ENCODE results near the gene FIBCD1. TPM values are rescaled to one million over a fixed set of nuclear protein-coding genes. Genes with fewer than 3 reads are reported as not detected.
"Not testable (repeated sequence)": the region's sequence is repeated elsewhere in the genome, so short reads cannot be mapped to it uniquely, and the experiment has no call there.

The FIBCD1 gene
- total RNA-seq, 1 donor, result not detected

DNA sequence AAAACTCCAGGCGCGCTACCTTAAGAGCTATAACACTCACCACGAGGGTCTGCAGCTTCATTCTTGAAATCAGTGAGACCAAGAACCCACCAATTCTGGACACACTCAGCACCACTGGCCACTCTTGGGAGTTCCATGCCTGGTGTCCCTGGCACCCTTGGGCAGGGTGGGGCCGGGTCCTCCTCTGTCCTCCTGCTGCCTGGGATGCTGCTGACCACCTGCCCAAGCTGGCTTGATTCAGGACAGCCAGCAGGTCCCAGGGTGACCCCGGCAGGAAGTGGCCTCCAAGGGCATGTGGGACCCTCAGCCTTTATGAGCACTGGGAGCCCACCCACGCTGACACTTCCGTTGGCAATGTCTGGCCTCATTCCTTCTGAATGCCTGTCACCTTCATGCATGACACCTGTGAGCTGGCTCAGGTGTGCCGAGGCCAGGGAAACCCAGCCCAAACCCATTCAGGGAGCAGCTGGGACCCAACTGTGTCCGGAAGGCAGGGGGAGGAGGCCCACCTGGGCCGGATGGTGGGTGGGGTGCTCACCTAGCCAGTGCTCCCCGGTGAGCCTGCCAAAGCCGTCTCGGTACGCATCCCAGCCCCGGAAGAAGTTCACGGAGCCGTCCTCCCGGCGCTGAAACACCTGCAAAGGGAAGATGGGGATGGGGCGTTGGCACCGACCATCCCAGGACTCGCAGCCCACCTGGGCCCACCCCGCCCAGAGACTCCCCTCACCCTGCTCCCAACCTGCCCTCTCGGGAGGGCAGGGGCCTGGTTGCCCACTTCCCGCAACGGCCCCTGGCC is 27.6 kb downstream of the FIBCD1 start:
- DNase-seq (ENCODE audit: low read depth in 2 of 3, low spot score in 2 of 3), result no peak

DNA sequence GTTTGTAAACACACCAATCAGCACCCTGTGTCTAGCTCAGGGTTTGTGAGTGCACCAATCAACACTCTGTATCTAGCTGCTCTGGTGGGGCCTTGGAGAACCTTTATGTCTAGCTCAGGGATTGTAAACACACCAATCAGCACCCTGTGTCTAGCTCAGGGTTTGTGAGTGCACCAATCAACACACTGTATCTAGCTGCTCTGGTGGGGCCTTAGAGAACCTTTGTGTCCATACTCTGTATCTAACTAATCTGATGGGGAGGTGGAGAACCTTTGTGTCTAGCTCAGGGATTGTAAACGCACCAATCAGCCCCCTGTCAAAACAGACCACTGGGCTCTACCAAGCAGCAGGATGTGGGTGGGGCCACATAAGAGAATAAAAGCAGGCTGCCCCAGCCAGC is 28.4 kb downstream of the FIBCD1 start:
- not testable (repeated sequence) for DNase-seq (ENCODE audit: low read depth in 2 of 3, low spot score in 2 of 3)

GRCh38 chr9:130910041-130910440 is 29.0 kb downstream of the FIBCD1 start:
- not testable (repeated sequence) for DNase-seq (ENCODE audit: low read depth in 2 of 3, low spot score in 2 of 3)

DNA sequence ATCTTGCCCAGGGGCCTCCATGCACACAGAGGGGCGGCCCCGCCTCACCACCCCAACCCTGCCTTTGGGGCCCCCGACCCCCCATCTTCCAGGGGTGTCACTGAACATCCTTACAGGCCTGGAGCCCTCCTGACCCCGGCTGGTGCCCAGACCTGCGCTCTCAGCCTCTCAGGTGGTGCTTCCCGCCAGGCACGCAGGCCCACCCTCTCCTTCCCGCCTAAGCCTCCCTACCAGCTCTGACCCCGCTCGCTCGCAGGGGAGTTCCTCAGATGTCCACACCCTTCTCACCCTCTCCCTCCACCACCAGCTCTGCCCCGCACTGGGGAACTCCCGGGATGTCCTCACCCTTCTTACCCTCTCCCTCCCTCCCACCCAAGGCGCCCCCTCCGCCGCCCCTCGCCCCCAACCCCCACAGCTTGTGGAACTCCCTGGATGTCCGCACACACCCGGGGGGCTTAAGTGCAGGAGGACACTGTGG is 30.1 kb downstream of the FIBCD1 start:
- DNase-seq (ENCODE audit: low read depth in 2 of 3, low spot score in 2 of 3), result no peak

- DNase-seq (ENCODE audit: low read depth in 2 of 3, low spot score in 2 of 3), result peak in 1 of 3 donors; percentile 43
Observed at GRCh38 chr9:130908146-130908877, 30.7 kb downstream of the FIBCD1 start.

- DNase-seq (ENCODE audit: low read depth in 2 of 3, low spot score in 2 of 3), result no peak
Observed at GRCh38 chr9:130906735-130907416, 32.2 kb downstream of the FIBCD1 start.

- DNase-seq (ENCODE audit: low read depth in 2 of 3, low spot score in 2 of 3), result no peak
Observed at GRCh38 chr9:130905902-130906734, 32.9 kb downstream of the FIBCD1 start.

DNA sequence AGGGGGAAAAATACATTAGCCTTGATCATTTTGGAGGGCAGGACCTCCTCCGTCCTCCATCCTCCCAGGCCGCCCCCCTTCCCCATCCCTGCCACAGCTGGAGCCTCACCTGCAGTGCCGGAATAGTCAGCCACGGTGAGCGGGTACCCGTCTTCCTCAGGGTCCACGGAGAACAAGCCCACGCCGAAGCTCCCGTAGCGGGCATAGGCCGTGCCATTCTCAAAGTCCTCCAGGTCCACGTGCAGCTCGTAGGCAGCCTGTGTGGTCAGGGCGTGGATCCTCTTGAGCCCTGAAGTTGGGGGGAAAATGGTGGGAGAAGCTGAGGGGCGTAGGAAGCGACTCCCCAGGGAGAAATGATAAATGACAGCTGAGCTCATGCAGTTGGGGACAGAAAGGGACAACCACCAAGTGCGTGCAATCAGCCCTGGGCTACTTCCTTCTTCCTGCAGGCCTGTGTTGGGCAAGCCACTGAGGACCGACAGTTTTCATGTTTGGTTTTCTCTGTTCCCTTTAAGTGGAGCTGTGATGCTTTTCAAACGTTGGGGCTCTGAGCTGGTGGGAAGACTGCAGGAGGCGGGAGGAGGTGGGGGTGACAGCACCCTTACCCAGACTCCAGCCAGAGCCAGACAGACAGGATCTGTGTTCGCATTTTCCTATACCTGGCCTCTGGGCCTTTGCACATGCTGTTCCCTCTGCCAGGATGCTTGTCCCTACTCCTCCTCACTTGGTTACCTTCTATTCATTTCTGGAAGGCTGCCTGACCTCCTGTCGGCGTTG is 33.7 kb downstream of the FIBCD1 start:
- no peak for DNase-seq (ENCODE audit: low read depth in 2 of 3, low spot score in 2 of 3)

- no peak for DNase-seq (ENCODE audit: low read depth in 2 of 3, low spot score in 2 of 3)
Observed at GRCh38 chr9:130904070-130905044, 34.7 kb downstream of the FIBCD1 start.

DNA sequence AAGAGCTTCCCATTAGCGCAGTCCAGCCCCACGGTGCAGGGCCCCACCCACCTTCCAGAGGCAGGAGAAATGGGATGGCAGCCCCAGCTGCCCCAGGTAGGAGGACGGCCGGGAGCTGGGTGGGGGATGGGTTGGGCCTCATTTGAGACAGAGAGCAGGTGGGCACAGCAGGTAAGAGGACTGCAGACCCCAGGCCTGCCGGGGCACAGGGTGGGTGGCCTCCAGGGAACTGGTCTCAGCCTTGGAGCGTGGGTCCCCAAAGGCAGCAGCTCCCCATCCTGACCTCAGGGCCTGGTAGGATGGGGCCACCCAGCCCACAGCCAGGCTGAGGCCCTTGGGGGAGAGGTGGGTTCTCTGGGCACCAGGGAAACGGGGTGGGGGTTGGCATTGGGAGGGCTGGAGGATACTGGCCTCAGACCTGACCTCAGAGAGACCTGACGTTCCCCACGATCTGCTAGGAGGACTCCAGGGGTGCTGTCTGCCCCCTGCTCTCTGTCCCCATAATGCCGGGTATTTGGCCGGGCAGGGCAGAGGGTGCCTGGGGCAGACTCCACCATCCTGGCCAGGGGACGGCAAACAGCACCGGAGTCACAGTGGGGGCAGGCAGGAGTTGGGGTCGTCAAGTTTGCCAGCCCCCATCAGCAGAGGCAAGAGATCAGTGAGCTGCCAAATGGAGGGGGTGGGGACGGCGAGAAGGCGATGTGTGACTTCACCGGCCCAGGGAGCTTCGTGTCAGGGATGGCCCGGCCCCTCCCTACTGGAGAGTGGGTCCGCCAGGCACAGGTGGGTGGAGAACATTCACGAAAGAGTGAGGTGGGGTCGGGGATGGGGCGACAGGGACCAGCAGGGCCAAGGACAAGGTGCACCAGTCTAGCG is 35.6 kb downstream of the FIBCD1 start:
- no peak for DNase-seq (ENCODE audit: low read depth in 2 of 3, low spot score in 2 of 3)

GRCh38 chr9:130902204-130903185 is 36.6 kb downstream of the FIBCD1 start:
- no peak for DNase-seq (ENCODE audit: low read depth in 2 of 3, low spot score in 2 of 3)

DNA sequence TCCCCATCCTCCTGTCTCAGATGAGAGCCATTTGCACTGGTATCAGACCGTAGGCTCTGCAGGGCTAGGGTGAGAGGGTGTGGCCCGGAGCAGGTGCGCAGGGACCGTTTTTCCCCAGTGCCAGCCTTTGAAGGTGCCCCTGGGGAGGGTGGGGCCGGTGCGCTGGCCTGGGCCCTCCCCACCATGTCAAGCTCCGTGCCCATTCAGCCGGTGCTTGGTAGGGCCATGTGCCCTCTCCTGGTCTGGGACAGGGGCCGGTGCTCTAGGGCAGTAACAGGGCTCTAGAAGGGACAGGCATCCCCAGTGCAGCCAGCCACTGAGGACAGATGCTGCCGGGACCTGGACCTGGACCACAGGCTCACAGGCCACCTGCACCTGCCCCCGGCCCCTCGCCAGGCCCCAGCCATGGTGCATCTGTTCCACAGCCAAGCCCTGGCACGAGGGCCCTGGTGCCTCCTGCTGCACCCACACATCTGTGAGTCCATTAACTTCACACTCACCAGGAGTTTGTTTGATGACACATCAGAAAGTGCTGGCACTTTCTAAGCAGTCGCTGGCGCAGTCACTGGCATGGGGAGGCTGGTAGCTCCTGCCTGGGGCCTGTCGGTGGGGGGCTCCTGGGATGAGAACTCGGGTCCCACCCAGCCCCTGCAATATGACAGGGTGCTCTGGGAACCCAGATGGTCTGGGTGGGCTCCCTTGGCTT is 37.4 kb downstream of the FIBCD1 start:
- DNase-seq (ENCODE audit: low read depth in 2 of 3, low spot score in 2 of 3), result no peak

- DNase-seq (ENCODE audit: low read depth in 2 of 3, low spot score in 2 of 3), result no peak
Observed at GRCh38 chr9:130900701-130901497, 38.1 kb downstream of the FIBCD1 start.

GRCh38 chr9:130899051-130899748 is 39.8 kb downstream of the FIBCD1 start:
- DNase-seq (ENCODE audit: low read depth in 2 of 3, low spot score in 2 of 3), result no peak

DNA sequence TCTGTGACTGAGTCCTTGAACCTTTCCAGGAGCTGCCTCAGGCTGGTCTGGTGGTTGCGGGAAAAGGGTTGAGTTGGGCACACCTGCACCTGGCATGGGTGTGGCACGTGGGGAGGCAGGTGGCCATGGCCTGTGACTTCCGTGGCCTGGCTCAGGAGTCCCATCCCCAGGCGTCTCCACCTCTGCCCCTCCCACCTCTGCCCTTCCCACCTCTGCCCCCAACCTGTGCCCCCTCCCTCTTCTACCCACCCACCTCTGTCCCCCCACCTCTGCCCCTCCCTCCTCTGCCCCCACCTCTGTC is 40.5 kb downstream of the FIBCD1 start:
- no peak for DNase-seq (ENCODE audit: low read depth in 2 of 3, low spot score in 2 of 3)
